ENCODE measurements around the gene GPBP1.
"Not testable (repeated sequence)": the region's sequence is repeated elsewhere in the genome, so short reads cannot be mapped to it uniquely, and the experiment has no call there.

The GPBP1 gene

GRCh38 chr5:57302164-57302563 lies 128.3 kb downstream of the GPBP1 start:
- DNase-seq = peak; percentile 62
- Mint-ChIP-seq H3K4me3 (no peak overlapping the region), H3K36me3 (ENCODE audit: low read depth) (peaks cover 3% of the 10 kb centered on the region), H3K27me3 (peaks cover 3% of the 10 kb centered on the region), H3K9me3 (peaks cover 8% of the 10 kb centered on the region), H3K27ac (peak overlapping the region; percentile 29), H3K4me1 (peaks cover 47% of the 10 kb centered on the region)
- ATAC-seq = peak; percentile 60

- Mint-ChIP-seq H3K36me3 (ENCODE audit: low read depth) (peaks cover 3% of the 10 kb centered on the region), H3K27ac (peak overlapping the region; percentile 29), H3K9me3 (peaks cover 8% of the 10 kb centered on the region), H3K4me3 (no peak overlapping the region), H3K4me1 (peaks cover 47% of the 10 kb centered on the region), H3K27me3 (peaks cover 3% of the 10 kb centered on the region)
- ATAC-seq (peak; percentile 62), DNase-seq (no peak)
Observed at GRCh38 chr5:57302643-57303042, 128.8 kb downstream of the GPBP1 start.

GRCh38 chr5:57303985-57304384 lies 130.1 kb downstream of the GPBP1 start:
- H3K27me3 Mint-ChIP-seq = peaks cover 6% of the 10 kb centered on the region
- peaks cover 37% of the 10 kb centered on the region for H3K4me1 Mint-ChIP-seq
- DNase-seq (no peak), ATAC-seq (no peak)
- H3K27ac Mint-ChIP-seq = no peak overlapping the region
- H3K9me3 Mint-ChIP-seq = peaks cover 16% of the 10 kb centered on the region
- H3K36me3 Mint-ChIP-seq (ENCODE audit: low read depth) = peaks cover 3% of the 10 kb centered on the region
- no peak overlapping the region for H3K4me3 Mint-ChIP-seq

- Mint-ChIP-seq H3K4me3 (no peak overlapping the region), H3K36me3 (ENCODE audit: low read depth) (peaks cover 3% of the 10 kb centered on the region), H3K9me3 (peaks cover 16% of the 10 kb centered on the region), H3K4me1 (peaks cover 30% of the 10 kb centered on the region), H3K27ac (no peak overlapping the region), H3K27me3 (peaks cover 6% of the 10 kb centered on the region)
- DNase-seq (no peak), ATAC-seq (no peak)
Observed at GRCh38 chr5:57304931-57305330, 131.1 kb downstream of the GPBP1 start.

GRCh38 chr5:57306359-57306758 lies 132.5 kb downstream of the GPBP1 start:
- Mint-ChIP-seq H3K4me3 (no peak overlapping the region), H3K9me3 (peaks cover 16% of the 10 kb centered on the region), H3K36me3 (ENCODE audit: low read depth) (peaks cover 3% of the 10 kb centered on the region), H3K27me3 (peaks cover 6% of the 10 kb centered on the region), H3K4me1 (peaks cover 23% of the 10 kb centered on the region), H3K27ac (no peak overlapping the region)
- DNase-seq (no peak), ATAC-seq (no peak)

- H3K36me3 Mint-ChIP-seq (ENCODE audit: low read depth) = peaks cover 3% of the 10 kb centered on the region
- no peak for DNase-seq
- H3K4me1 Mint-ChIP-seq = peaks cover 12% of the 10 kb centered on the region
- no peak overlapping the region for H3K27ac Mint-ChIP-seq
- no peak overlapping the region for H3K4me3 Mint-ChIP-seq
- peaks cover 6% of the 10 kb centered on the region for H3K27me3 Mint-ChIP-seq
- ATAC-seq = no peak
- peaks cover 16% of the 10 kb centered on the region for H3K9me3 Mint-ChIP-seq
Observed at GRCh38 chr5:57307516-57307915, 133.7 kb downstream of the GPBP1 start.

GRCh38 chr5:57309022-57309421 lies 135.2 kb downstream of the GPBP1 start:
- not testable (repeated sequence) for H3K27ac Mint-ChIP-seq; DNase-seq; H3K4me3 Mint-ChIP-seq; H3K36me3 Mint-ChIP-seq (ENCODE audit: low read depth); H3K27me3 Mint-ChIP-seq; ATAC-seq; H3K4me1 Mint-ChIP-seq
- peaks cover 16% of the 10 kb centered on the region for H3K9me3 Mint-ChIP-seq

GRCh38 chr5:57311251-57311650 lies 137.4 kb downstream of the GPBP1 start:
- H3K9me3 Mint-ChIP-seq = peaks cover 14% of the 10 kb centered on the region
- H3K4me3 Mint-ChIP-seq = no peak overlapping the region
- no peaks in the 10 kb centered on the region for H3K4me1 Mint-ChIP-seq
- DNase-seq (no peak), ATAC-seq (no peak)
- H3K27ac Mint-ChIP-seq = no peak overlapping the region
- H3K36me3 Mint-ChIP-seq (ENCODE audit: low read depth) = peaks cover 3% of the 10 kb centered on the region
- peaks cover 5% of the 10 kb centered on the region for H3K27me3 Mint-ChIP-seq

GRCh38 chr5:57311921-57312735 lies 138.3 kb downstream of the GPBP1 start:
- ATAC-seq (no peak), DNase-seq (no peak)
- peaks cover 5% of the 10 kb centered on the region for H3K27me3 Mint-ChIP-seq
- no peaks in the 10 kb centered on the region for H3K36me3 Mint-ChIP-seq (ENCODE audit: low read depth)
- H3K4me1 Mint-ChIP-seq = no peaks in the 10 kb centered on the region
- H3K27ac Mint-ChIP-seq = no peak overlapping the region
- H3K9me3 Mint-ChIP-seq = peaks cover 8% of the 10 kb centered on the region
- H3K4me3 Mint-ChIP-seq = no peak overlapping the region

- ATAC-seq (no peak), DNase-seq (no peak)
- Mint-ChIP-seq H3K27me3 (peaks cover 4% of the 10 kb centered on the region), H3K4me1 (no peaks in the 10 kb centered on the region), H3K27ac (no peak overlapping the region), H3K9me3 (peaks cover 2% of the 10 kb centered on the region), H3K4me3 (no peak overlapping the region), H3K36me3 (ENCODE audit: low read depth) (no peaks in the 10 kb centered on the region)
Observed at GRCh38 chr5:57313716-57314115, 139.9 kb downstream of the GPBP1 start.

All from activated naive CD8-positive, alpha-beta T cell treated with anti-CD3 and anti-CD28 coated beads, Interleukin-2, amount 50 U/mL, for 24 hours (primary cell).